NCI-H2107 treated with DMSO at 0.1 percent for 48 hours (cell line): Measurements from ENCODE around the gene SNCA.

Experiments used
- DNase-seq: peaks from one replicate; lab custom pipeline; 2025; ENCODE audit not compliant: unreplicated experiment; lab: John Stamatoyannopoulos, UW

SNCA gene

GRCh38 chr4:89755220-89755619 is 81.7 kb downstream of the SNCA start:
- no peak for DNase-seq

GRCh38 chr4:89754531-89754930 is 82.4 kb downstream of the SNCA start:
- DNase-seq, result no peak

GRCh38 chr4:89753601-89754066 is 83.3 kb downstream of the SNCA start:
- DNase-seq, result no peak

GRCh38 chr4:89752932-89753598 is 83.9 kb downstream of the SNCA start:
- DNase-seq, result peak; percentile 35

- no peak for DNase-seq
Measured at GRCh38 chr4:89751416-89751815, 85.5 kb downstream of the SNCA start.

- DNase-seq, result no peak
Measured at GRCh38 chr4:89746377-89746776, 90.6 kb downstream of the SNCA start.

- no peak for DNase-seq
Measured at GRCh38 chr4:89745708-89746107, 91.3 kb downstream of the SNCA start.

GRCh38 chr4:89744914-89745313 is 92.0 kb downstream of the SNCA start:
- no peak for DNase-seq

GRCh38 chr4:89741768-89742167 is 95.2 kb downstream of the SNCA start:
- DNase-seq, result no peak

- no peak for DNase-seq
Measured at GRCh38 chr4:89739311-89739988, 97.5 kb downstream of the SNCA start.

GRCh38 chr4:89737888-89738287 is 99.1 kb downstream of the SNCA start:
- DNase-seq, result no peak

- no peak for DNase-seq
Measured at GRCh38 chr4:89733946-89734345, 103.0 kb downstream of the SNCA start.

GRCh38 chr4:89727238-89727637 is 109.7 kb downstream of the SNCA start:
- no peak for DNase-seq

- no peak for DNase-seq
Measured at GRCh38 chr4:89725268-89725667, 111.7 kb downstream of the SNCA start.

GRCh38 chr4:89724716-89725115 is 112.2 kb downstream of the SNCA start:
- DNase-seq, result no peak

- no peak for DNase-seq
Measured at GRCh38 chr4:89723096-89723495, 113.9 kb downstream of the SNCA start.

- DNase-seq, result no peak
Measured at GRCh38 chr4:89722517-89722916, 114.4 kb downstream of the SNCA start.

- peak; percentile 17 for DNase-seq
Measured at GRCh38 chr4:89720981-89721380, 116.0 kb downstream of the SNCA start.

GRCh38 chr4:89719536-89720090 is 117.3 kb downstream of the SNCA start:
- no peak for DNase-seq

GRCh38 chr4:89716893-89717292 is 120.1 kb downstream of the SNCA start:
- DNase-seq, result no peak

GRCh38 chr4:89715631-89716030 is 121.3 kb downstream of the SNCA start:
- no peak for DNase-seq

- no peak for DNase-seq
Measured at GRCh38 chr4:89712827-89713226, 124.1 kb downstream of the SNCA start.
